ENCODE data around the gene PPP2R1B.
A peak's percentile ranks its signal among the peaks of the same experiment; 100 is the strongest.
"Not testable (repeated sequence)": the region's sequence is repeated elsewhere in the genome, so short reads cannot be mapped to it uniquely, and the experiment has no call there.

PPP2R1B gene

DNA sequence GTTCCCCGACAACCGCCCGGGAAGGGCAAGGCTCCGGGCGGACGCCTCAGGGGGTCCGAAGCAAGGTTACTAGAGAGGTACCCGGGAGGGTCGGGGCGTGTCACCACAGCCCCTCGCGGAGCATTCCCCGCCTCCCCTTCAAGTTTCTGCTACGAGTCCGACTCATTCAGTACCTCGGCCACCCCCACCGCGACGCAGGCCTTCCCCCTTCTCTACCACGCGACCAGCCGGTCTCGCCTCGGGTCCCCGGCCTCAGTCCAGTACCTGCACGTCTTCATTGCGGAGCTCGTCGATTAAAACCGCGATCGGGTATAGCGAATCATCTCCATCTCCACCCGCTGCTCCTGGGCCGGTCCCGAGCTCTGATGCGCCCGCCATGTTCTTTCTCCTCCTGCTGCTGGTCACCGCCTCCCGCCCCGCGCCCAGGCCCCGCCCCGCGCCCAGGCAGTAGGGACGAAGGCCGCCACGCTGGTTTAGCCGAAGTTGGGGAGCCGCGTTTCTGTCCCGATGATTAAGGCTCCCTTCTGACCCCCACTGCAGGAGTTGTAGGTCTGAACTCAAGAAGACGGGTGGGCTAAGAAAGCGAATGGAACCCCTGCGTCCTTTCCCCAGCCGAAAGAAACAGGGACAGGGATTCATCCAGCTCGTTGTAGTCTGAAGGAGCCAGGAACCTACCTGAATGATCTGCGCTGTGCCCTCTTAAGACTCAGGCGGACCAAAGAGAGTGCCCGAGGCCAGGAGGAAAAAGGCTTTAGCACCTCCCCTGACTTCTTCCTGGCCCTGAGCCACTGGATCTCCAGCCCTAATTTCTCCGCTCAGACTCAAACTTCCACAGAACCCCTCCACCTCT is at the start of gene PPP2R1B:
PPP2R1B (minus strand) TSS at position 406 of the 850 bp plus-strand sequence; CDS start at position 378, 28 bp downstream.
- peak; percentile 16 for DNase-seq

DNA sequence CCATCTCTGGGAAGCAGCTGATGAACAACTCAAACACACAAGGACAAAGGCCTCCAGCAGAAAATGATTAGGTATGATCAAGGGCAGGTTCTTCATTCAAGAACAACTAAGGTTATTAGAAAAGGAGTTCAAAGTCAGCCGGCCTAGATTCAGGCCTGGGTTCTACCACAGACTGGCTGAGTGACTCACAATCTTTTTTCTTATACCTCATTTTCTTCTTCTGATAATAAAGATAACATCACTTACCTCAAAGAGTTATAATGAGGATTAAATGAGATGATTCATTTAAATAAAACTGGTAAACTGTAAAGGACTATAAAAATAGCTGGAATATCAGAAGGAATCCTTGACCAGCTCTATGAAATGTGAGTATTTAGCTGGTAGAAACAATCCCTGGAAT is 49.3 kb upstream of the PPP2R1B start:
- no peak for DNase-seq

DNA sequence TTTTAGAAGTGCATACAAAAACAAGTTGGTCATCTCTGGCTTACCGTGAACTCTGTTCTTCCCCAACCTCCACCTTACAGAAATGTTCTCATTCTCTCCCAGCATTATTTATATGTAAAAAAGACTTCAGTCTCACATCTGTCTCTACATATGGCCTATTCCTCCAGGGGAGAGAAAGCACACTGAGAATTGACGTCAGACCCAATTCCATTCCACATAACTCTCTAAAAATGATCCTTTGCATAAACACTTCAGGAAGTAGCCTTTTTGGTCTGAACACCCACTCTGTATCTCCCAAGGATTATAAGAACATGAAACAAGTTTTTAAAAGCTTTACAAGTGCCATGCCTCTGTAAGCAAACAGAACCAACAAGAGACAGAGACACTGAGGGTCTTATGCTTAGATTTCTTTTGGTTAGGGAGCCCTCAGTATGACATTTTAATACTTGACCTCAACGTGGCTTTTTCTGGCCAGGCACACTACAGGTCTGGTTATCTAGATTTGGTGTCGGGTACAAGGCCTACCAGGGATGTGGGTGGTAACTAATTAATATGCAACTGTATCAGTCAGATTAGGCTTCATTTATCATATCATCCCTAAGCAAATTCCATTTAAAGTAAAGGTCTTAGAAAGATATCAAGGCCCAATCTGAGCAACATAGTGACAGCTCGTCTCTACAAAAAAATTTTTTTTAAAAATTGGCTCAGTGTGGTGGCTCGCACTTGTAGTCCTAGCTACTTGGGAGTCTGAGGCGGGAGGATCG is 48.5 kb upstream of the PPP2R1B start:
- no peak for DNase-seq

GRCh38 chr11:111814106-111814505 is 47.9 kb upstream of the PPP2R1B start:
- DNase-seq, result no peak

GRCh38 chr11:111812211-111812610 is 46.0 kb upstream of the PPP2R1B start:
- DNase-seq, result no peak

- DNase-seq, result no peak
These were observed 45.3 kb upstream of the PPP2R1B start for GRCh38 chr11:111811445-111811844.

DNA sequence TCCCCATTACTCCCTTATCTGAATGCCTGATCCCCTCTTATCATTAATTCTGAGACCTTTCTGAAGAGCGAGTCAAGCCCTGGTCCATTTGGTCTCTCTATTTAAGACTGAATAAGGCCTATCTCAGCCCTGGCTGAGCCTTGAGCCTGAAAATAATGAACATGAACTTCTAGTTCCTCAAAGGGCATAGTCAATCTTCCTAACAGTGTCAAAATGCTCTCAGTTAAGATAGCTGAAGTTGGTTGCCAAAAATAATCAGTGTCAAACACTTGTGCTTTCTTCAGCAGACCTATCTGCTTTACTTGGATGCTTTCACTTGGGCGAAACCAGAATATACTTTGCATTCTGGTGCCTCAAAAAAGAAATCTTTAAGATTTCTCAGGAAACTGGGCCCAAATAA is 42.6 kb upstream of the PPP2R1B start:
- DNase-seq, result no peak

DNA sequence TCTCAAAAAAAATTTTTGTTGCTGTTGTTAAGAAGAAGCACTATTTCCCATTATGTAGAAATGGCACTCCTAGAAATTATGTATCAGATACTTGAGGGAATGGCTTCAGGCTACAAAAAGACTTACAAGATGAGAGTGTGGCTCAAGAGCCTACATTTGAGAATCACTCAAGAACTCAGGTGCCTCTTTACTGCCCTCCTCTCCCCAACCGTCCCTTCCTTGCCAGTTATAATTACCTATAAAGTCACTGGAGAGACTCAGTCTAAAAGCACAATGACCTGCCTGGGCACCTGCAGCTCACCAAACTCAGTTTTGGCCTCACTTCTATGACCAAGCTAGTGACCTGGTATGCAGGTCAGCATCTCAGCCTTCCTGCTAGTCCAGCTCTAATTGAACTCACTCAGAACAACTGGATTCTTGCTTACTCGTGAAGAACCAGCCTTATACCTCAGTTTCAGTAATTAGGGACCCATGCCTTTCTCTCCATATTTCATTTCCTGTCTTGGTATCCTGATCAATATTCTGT is 41.9 kb upstream of the PPP2R1B start:
- no peak for DNase-seq

GRCh38 chr11:111807076-111807475 is 40.9 kb upstream of the PPP2R1B start:
- DNase-seq, result no peak

DNA sequence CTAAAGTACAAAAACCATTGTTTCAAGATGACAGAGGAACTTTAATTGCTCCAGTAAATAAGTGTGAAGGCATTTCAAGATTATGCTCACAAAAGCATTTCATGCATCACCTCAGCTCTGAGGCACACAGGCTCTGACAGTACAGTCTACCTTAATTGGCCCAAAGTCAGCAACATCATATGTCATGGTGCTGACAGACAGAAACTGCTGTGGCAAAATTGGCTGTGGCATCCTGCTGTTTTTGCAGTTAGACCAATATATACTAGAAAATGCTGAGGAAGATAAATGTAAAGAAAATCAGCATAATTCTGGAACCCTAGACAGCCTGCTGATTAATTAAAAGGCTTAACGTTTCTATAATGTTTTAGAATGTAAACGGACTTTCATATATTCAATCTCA is 34.9 kb upstream of the PPP2R1B start:
- no peak for DNase-seq

DNA sequence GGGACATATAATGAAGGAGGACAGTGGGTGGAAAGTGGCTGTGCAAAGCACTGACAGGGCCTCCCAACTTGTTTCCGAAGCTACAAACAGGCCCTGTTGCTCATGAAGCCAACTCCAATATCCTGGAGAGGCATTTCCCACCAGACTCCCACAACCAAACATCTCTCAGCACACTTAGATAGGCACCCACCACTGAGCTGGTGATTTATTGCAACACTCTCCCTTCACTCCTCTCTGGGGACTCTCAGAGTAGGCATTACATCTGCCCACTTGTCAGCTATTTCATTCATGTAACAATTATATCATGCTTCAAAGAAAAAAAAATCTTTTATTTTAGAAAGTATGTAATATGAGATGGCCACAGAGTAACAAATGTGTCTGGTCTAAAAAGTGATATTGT is 32.1 kb upstream of the PPP2R1B start:
- no peak for DNase-seq

GRCh38 chr11:111797145-111797581 is 31.0 kb upstream of the PPP2R1B start:
- DNase-seq, result no peak

GRCh38 chr11:111796696-111797095 is 30.5 kb upstream of the PPP2R1B start:
- no peak for DNase-seq

DNA sequence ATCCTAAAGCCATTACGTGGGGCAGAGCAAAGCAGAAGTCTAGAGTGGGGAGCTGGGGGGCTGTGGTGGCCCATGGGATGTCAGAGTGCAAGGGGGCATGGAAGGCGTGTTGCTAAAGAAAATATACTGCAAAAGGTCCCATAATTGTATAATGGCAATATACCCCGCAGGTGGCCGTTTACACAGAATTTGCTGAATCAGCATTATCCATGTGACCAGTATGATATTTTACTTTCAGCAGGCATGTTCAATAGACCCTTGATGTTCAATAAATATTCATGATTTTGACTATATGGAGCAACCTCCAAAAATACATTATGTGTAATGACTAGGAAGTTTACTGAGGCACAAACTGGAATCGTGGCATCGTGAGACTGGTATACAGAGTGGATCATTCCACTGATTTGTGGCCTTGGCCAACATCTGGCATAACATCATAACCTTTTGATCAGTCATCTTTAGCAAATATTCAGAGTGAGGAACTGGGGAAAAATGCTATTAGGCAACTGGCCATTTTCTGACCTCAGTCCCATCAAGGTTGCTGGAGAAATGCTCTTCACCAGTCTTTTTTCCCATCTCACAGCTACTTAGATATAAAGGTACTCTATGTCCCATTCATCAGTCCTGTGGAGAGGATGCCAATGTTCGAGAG is 29.3 kb upstream of the PPP2R1B start:
- DNase-seq, result no peak

DNA sequence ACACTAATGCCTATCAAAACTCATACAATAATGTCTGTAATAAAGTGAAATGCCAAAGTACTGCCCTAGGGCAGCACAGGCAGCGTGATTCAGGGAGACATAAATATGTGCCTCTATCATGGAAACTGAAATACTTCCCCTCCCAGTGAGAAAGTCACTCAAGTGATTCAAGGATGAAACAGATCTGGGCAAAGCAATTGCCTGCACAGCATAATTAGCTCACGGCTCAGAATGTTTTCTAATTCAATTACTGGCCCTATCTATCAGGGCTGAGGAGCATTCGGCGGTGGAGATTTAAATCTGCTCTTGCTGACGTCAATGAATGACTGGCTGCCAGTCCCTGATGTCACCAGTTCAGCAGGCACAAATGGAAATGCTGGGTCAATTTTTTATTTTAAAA is 27.7 kb upstream of the PPP2R1B start:
- DNase-seq, result no peak

GRCh38 chr11:111792955-111793500 is 26.8 kb upstream of the PPP2R1B start:
- DNase-seq, result no peak

DNA sequence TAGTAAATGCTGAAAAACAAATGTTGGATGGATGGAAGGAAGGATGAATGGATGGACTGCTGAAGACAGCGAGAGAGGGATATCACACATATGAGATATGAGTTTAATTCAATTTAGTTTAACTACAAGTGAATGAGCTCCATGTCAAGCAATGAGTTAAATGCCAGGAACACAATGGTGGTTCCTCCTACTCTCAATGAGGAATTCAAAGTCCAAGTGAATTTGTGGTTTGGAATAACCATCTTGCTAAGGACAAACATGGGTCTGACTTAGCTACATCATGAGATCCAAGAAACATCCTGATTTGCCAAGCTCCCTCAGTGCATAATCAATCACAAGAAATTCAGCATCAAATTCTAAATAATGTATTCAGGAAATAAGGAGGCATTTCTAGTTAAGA is 26.1 kb upstream of the PPP2R1B start:
- DNase-seq, result no peak

DNA sequence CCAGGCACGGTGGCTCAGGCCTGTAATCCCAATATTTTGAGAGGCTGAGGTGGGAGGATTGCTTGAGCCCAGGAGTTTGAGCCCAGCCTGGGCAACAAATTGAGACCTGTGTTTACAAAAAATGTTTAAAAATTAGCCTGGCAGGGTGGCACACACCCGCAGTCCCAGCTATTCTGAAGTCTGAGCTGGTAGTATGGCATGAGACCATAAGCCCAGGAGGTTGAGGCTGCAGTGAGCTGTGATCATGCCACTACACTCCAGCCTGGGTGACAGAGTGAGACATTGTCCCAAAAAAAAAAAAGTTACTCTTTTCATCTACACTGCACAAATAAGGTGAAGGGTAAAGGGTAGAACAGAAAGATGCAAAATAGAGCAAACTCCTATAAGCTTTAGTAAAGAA is 22.3 kb upstream of the PPP2R1B start:
- DNase-seq, result no peak

DNA sequence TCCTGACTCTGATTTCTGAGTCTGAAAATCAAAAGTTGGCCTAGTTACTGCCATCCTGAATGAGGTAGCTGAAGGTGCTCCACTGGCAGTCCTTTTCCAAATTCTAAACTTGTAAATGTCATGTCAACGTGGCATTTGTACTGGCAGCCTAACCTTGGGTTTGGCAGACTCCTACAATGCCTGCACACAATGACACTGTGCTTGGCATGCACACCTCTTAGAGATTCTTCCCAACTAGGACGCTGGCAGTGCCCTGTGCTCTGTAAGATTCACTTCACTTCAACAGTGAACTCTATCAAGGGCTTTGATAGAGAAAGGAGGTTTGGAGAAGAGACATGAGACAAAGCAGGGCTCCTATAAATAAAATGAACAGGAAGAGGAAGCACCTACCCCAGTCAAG is 21.9 kb upstream of the PPP2R1B start:
- no peak for DNase-seq

DNA sequence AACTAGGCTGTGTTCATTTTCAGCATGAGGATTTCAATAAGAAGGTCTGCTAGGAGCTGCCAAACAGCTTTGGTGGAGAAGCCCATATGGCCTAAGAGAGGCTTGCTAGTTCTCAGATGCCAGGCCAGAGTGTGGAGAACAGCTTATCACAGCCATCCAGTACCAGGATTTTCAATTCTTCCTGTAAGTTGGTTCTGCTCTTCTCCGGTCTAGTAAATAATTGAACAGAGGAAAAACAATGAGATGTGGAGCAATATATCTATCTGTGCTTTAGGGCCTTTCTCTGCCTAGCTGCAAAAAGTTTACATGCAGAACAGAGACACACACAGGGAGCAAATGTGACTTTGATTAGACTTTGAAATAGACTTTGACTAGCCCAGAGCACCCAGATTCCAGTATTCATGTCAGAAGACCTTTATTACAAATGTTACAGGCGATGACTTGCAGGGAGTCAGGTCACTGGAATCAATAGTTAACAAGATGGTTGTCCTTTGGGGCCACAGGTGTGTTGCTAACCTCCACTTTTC is 19.8 kb upstream of the PPP2R1B start:
- DNase-seq, result no peak

DNA sequence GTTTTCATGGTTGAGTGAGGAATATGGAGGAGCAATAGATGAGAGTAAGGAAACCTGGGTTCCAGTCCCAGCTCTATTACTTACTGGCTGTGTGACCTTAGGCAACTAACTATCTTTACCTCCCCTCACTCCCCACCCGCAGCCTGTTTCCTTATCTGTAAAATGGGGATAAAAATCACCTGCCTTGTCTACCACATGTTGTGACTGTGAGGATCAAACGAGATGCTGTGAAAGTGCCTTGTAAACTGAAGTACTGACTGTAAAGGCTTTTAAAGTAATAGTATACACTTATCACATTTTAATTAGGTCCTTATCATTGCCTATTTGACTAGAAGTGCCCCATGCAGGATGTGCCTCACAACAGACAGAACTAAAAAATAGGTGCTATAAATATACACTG is 18.9 kb upstream of the PPP2R1B start:
- no peak for DNase-seq

DNA sequence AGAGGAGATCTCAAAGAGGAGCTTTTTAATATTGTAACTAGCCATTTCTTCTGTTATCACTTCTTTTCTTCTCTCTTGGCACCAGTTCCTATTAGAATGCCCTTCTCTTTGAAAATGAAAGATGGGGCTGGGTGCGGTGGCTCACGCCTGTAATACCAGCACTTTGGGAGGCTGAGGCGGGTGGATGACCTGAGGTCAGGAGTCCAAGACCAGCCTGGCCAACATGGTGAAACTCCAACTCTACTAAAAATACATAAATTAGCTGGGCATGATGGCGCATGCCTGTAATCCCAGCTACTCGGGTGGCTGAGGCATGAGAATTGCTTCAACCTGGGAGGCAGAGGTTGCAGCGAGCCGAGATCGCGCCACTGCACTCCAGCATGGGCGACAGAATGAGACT is 18.1 kb upstream of the PPP2R1B start:
- not testable (repeated sequence) for DNase-seq

All from DMS153 (cell line).